Body of pancreas (tissue), 4 donors: ENCODE results near the gene KLHL22.

ENCODE experiments used
- CTCF ChIP-seq, 7 experiments: fragments of 450-650 bp in 4 of 7; fragments of 200-600 bp in 3 of 7; sonication (generic) in 3 of 7; IDR thresholded peaks; one replicate each; pipeline ENCODE4 v1.5.1; 2016 to 2019; ENCODE audit warnings: antibody characterized with exemption in 7 of 7
- POLR2A ChIP-seq, 3 donors: fragments of 450-650 bp; IDR thresholded peaks; one replicate each; pipeline ENCODE4 v1.6.1; 2016; ENCODE audit warnings: antibody characterized with exemption in 3 of 3, mild to moderate bottlenecking in 2 of 3

- TF ChIP-seq CTCF (IDR thresholded peaks at IDR 0.05) (no peak), POLR2A (IDR thresholded peaks at IDR 0.05) (no peak)
Measured at GRCh38 chr22:20487715-20488114, 7.9 kb downstream of the KLHL22 start.
